CD4-positive, alpha-beta T cell treated with Interleukin-4 for 4 hours (primary cell): ENCODE results near the gene PDZD2.
"Not testable (repeated sequence)": the region's sequence is repeated elsewhere in the genome, so short reads cannot be mapped to it uniquely, and the experiment has no call there.

Experiments
- DNase-seq: peaks from one replicate; pipeline ENCODE4 v3.0.0-alpha.2; 2020

PDZD2 gene

DNA sequence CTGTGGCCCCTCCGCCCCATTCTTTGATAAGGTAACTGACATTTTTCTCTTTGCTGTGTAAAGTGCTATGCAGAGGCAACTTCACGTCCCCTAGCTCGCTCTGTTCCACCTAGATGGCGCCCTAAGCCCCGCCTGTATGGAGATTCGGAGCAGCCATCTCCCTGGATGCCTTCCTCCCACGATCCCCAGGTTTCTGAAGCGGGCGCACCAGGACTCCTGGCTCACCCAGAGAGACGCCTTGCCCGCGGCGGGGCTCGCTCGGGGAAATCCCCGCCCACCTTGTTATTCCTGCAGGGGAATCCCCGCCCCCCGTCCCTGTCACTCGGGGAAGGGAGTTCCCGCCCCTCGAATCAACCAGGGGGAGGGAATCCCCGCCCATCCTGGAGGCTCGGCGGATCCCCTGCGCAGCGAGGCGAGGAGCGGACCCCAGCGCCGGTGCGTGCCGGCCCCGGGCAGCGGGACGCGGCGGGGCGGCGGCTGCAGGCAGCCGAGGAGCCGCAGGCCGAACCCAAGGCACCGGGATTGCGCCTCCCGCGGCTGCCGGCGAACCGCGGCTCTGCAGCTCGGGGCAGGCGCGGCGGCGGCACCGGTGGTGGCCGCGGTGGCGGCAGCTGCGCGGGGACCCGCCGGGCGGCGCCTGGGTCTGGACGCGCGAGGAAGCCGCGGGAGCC, at the start of gene PDZD2:
PDZD2 (plus strand) TSS at position 384 of the 671 bp plus-strand sequence.
- peak; percentile 58 for DNase-seq

DNA sequence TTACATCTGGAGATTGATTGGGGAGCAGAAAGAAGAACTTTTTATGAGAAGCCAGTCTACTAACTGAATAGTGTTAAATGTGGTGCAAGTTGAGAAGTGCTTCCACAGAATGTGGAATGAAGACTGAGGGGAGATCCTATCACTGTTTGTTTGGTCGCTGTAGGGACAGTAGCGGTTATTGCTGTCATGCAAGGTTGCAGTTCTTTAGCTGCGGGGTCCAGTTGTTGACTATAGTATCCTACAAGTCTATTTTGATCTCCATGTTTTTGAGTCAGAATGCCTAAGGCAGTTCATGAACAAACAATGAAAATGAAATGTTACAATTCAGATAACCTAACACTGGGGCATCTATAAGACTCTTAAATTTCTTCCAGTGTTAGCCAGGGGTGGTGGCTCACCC, 45.3 kb upstream of the PDZD2 start:
- no peak for DNase-seq

DNA sequence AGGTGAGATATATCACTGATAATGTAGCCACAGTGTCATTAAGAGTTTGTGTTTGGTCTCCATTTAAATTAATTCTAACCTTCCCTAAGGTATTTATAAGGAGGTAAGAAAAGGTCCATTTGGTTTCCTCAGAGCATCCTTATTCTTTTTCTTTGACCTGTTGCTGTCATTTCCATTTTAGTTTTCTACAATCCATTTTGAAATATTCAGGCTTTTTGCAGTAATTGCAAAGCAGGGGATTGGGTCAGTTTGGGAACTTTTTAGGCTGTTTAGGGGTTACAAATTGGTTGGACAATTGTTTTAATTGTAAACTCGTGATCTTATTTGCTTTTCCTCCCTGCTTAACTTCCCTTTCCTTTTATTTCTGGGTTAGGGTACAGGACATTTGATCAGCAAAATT, 42.6 kb upstream of the PDZD2 start:
- DNase-seq = no peak

DNA sequence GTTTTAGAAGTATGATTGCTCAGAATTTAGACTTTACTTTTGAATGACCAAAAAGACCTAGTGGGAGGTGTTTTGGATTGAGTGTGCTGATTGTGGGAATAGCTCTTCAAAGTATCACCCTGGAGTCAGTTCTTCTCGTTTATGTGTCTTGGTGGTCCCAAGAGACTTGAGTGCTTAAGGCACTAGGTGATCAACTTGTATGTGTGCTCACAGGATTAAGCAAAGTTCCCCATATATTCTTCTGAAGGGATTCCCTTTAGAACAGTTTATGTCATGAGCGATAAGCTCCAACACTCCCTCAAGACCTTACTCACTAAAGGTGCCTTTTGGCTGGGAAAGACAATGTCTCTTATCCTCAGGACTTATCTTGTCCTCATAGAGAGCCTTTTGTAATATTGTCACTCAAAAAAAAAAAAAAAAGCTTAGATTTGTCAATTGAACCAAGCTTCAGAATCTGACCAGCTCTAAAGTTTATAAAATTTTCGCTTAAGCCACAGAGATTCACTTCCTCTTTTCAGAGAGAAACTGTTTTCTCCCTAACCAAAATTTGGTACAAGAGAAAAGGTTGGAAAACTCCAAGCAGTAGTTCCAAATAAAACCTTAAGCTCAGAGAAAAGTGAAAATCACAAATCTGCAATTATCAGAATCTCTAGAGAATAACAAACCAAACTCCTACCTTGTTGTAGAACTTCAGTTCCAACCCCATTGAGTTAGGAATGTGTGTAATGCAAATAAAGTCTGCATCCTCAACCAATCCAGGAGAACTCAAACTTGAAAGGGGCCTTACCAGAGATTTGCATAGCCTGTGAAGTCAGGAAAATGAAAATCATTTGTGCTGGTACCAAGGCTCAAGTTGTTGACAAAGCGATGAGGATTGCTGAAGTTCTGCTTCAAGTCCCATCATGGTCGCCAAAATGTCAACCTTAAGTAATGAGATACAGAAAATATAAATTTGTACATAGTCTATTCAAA, 40.0 kb upstream of the PDZD2 start:
- no peak for DNase-seq

DNA sequence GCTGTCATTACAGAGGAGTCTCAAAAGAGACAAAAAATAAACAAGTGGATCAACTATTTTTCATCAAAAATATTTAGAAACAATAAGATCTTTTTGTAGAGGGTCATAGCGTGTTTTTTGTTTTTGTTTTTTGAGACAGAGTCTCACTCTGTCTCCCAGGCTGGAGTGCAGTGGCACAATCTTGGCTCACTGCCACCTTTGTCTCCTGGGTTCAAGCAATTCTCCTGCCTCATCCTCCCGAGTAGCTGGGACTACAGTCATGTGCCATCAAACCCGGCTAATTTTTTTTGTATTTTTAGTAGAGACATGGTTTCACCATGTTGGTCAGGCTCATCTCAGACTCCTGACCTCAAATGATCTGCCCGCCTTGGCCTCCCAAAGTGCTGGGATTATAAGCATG, 36.6 kb upstream of the PDZD2 start:
- not testable (repeated sequence) for DNase-seq

DNA sequence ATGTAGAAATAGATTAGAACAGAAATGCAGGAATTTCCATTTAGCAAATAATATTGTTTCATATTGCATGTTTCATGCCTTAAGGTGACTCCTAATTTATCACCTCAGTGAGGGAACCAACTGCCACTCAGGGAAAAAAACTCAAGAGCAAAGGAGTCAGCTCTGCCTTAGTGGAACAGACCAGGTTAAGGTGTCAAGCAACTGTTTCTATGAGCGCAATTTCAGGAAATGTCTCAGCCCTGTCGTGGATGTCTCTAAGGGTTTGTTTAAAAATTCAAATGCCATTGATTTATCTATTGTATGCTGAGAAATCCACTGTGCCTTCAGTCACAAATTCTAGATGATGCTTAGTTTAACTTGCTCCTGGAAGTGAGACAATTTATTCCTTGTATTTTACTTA, 34.7 kb upstream of the PDZD2 start:
- no peak for DNase-seq

DNA sequence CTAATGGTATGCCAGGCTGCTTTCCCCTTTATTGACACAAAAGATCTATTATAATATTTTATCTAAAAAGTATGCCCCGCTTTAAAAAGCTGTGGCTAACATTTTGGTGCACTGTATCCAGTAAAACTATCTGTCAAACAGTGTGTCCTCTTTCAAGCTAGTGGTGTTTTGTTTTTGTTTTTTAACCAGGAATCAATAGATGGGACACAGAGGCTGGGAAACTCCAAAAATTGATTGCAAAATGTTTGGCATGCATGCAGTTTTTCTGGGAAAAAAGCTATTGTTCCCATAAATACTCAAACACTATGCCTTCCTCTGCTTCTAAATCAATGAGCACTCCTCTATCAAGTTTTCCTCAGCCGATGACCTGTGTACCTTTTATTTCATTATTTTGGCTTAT, 34.3 kb upstream of the PDZD2 start:
- no peak for DNase-seq

DNA sequence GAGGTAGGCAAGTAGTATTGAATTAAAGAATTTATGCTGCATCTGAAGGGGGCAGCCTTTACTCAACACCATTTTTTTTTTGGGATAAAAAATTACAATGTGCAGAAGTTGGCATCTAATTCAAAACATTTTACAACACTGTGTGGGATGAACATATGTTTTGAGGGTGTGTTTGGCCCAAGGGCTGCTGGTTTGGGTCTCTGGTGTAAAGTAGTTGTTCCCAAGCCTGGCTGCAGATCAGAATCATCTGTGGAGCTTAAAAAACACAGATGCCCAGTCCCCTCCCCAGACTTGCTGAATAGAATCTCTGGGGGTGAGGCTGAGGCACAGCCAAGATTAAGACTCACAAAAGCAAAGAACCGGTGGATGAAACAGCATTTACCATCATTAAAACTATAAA, 33.0 kb upstream of the PDZD2 start:
- DNase-seq = no peak

DNA sequence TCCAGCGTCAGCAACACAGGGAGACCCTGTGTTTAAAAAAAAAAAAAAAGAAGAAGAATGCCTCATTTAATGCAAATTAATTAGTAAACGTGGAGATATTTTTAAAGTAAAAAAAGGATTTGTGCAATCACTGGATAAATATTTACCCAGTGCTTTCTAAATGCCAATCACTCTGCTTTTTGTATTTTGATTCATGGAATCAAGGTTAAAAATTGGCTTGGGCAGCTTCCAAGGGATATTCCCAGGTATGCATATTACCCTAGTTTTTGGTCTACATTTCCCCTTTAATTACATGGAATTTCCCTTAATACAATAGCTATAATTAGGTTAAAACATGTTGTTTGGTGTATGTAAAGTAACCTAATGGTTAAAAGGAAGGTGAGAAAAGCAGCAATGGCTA, 31.4 kb upstream of the PDZD2 start:
- no peak for DNase-seq

DNA sequence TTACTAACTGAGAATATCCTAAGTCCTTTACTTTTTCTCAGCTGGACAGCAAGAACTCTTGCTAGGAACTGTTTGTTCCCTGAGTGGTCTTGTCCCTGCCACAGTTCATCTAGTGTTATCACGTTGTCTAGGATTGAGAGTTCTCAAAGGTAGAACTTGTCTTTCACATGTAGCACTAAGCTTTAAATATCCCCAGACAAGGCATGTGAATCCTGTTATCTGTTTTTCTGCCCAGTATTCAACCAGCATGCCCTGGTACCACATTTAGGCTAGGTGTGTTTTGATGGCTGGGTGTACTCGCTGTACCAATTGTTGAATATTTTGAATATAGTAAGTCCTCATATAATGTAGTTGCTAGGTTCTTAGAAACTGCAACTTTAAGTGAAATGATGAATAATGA, 27.9 kb upstream of the PDZD2 start:
- no peak for DNase-seq

DNA sequence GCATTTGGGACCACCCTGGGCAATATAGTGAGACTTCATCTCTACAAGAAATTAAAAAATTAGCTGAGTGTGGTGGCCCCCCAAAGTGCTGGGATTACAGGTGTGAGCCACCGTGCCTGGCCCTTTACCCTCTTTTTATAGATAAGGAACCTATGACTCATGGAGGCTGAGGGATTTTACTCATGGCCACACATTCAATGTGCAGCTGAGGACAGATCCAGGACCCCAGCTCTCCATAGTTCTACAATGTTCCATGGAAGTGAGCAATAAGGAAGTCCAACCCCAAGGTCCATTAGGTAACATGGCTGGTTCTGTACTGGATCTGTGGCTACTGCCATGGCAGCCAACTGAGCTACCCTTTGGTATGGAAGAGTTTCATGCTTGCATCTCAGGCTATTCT, 25.3 kb upstream of the PDZD2 start:
- DNase-seq = no peak

DNA sequence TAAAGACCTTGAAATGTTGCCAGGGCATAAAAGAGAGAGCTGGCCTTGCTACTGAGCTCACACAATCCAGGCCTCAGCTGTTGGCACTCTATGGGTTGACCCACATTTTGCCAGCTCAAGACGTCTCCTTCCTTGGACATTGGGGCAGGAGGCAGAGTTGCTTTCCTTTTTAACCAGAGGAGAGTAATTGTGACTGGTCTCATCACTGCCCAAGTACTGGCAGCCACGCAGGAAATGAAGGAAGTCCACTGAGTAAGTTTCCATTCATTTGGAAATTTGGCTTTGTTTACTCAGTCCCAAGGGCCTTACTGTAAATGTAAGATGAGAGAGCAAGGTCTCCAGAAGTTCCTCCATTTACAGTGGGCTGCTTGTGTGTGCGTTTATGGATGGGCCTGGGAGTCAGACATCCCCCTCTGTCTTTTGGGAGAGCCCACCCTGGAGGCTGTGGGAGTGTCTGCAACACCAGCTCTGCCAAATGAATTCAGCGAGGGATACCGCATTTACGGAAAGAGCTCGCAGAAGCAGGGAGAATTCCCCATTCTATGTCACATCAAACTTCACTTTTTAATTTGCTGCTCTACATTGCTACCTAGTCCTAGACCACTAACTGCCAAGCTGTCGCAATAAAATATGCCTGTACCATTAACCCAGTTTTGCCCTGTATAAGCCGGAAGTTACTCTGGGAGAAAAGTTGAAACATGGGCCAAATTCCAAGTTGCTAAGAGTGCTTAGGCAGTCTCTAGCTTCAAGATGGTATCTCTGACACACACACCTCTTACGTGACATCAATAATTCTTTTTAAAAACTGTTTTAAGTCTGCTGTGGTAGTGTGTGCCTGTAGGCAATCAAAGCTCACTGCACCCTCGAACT, 24.5 kb upstream of the PDZD2 start:
- no peak for DNase-seq

DNA sequence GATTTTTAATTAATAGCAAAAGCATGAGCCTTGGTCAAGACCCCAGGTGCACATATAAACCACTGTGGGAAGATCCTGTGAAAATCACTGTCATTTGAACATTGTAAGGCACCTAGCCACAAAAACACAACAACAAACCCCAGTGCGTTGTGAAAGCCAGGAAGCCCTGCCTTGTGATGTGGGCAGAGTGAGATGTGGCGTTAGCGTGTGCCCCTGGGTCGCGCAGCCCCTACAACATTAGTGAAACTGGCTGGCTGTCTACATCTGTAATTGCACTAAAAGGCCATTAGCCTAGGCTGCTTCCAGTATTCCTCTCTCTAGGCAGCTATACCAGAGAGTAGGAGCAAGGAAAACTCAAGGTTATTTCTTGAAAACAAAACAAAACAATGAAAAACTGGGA, 21.1 kb upstream of the PDZD2 start:
- DNase-seq = no peak

DNA sequence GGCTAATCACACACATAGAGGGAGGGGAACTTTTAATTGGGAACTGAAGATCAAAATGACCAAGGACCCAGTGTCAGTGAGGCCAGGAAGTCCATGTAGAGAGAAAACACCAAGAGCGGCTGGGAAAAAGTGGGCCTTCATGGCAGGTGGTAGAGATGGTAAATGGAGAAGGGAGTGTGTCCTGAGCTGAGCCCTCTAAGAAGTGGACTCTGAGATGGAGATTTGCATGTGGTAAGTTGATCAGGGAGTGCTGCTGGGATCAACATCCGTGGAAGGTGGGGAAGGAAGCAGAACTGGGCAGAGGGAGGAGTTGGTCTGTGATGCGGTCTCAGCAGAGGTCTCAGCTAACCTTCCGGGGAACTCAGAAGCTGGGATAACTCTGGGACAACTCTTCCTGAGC, 18.9 kb upstream of the PDZD2 start:
- DNase-seq = no peak

DNA sequence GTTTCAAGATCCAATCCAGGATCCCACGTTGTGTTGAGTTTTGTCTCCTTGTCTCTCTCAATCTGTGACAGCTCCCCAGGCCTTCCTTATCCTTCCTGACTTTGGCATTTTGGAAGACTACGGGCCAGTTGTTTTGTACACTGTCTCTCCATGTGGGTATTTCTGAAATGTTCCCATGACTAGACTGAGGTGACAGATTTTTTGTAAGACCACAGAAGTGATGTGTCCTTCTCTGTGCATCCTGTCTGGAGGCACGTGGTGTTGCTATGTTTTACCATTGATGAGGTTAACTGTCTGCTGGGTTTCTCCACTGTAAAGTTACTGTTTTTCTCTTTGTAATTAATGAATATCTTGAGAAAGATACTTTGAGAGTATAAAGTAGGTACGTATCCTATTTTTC, 15.7 kb upstream of the PDZD2 start:
- DNase-seq = no peak

DNA sequence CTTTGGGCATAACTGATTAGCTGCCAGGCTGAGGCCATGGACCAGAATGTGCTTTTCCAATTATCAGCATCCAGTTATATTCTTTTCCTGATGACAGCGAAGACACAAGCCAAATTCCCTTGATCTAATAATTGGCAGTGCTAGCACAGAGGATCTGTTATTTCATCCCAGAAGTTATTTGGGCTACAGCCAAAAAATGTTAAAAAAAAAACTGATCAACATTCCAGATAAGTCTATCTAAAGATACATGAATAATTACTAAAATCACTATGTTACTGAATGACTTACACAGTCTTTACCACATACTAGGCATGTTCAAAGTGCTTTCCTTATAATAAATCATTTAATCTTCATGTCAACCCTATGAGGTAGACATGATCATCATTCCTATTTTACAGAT, 13.5 kb upstream of the PDZD2 start:
- DNase-seq = no peak

DNA sequence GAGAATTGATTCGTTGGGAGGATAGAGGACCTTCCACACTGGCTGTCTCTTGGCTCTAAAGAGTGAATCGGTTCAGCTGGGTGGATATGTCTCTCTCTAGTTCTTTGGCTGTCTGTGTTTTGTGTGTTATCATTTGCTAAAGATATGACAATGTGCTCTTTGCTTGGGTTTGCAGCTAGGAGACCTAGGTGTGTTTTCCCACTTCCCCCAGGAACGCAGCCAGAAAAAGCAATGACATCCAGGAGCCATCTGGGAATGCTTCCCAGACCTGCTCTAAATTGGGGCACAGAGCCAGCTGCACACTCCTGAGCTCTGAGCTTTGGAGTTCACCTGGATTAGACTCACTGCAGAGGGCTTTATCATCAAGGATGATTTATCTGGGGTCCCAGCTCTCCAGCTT, 12.8 kb upstream of the PDZD2 start:
- no peak for DNase-seq

DNA sequence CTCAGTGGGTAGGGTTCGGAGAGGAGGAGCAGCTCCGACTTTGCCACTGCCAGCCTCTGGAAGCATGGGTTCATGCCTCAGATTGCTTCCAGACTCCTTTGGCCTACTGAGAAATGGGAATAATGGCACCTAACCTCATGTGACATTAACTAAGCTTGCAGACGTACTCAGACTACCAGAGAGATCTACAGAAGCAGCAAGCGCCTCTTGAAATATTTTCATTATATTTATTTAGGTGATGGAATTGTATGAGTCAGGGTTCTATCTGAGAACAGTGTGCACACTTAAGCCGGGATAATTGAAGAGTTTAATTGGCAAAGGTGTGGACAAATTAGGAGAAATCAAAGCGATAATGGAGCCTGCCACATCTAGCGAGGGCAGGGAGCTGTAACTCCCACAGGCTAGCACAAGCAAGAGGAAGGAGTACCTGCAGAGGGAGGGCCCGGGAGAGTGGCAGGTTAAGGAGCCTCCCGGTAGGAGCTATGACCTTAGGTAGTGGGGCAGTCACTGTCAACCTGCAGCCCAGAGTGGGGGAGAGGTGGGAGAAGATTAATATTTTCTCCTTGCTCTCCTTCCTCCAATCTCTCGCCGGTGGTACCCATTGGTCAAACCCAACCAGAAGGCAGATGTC, 12.2 kb upstream of the PDZD2 start:
- no peak for DNase-seq

DNA sequence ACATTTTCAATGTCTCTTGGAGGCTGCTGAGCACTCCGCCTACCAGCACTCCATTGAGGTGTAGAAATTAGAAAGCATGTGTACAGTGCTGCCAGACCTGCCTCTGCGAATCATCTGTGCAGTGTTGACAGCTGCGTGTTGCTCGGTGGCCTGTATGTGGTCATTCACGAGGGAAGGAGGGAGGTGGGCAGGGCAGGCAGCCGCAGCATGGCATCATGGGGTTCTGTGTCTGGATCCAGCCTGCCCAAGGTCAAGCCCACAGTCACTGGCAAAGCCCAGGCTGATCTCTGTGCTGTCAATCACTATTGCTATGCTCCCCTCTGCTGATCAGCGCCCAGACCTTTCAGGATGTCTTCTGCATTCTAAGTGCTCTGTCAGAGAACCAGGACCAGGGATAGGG, 8.0 kb upstream of the PDZD2 start:
- no peak for DNase-seq

DNA sequence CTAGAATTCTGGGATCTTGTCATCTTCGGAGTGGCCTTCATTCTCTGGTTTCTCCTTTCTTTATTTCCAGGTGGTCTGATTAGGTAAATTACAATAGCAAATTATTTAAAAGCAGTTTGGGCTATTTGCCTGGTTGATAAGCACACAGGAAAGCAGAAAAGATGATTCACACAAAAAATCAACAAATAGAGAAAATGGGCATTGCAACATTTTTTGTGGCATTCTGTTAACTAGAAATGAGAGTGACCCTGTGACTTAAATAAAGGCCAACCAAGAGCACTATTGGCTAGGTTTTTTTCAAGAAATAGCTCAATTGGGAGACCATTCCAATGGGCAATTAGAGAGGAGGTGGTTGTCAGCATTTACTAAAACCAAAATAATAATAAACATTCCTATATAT, 6.5 kb upstream of the PDZD2 start:
- DNase-seq = no peak

DNA sequence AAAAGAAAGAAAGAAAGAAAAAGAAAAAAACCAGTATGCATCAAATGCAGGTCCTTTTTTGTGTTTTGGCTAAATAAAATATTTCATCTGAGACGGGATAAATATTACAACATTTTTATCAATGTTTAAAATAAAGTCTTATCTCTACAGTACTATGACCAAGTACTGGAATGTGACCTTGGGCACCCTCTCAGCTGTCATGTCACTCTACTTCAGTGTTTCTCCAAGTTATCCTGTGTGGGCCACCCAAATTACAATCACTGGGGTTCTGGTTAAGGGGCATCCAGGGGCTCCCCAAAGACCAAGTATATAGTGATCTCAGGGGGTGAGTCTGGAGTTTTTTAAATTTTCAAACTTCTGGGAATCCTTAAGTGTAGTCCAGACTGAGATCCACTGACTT, 3.5 kb upstream of the PDZD2 start:
- DNase-seq = no peak

DNA sequence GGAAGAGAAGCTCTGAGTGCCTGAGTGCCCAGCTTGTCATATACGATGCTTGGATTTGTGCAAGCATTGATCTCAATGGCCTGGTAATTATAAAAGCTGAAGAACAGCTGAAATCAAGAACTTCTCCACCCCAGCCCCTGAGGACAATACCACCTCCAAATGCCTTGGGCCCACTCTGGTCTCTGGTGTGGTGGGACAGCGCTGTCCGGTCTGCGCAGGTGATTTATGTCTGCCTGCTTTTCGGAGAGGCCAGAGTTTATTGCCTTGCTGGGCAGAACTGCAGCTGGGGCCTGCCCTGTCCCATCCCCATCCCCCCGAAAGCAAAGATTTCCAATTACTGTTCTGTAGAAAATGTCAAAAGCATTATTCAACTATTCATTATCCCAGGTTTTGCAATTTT, 1.1 kb upstream of the PDZD2 start:
- no peak for DNase-seq

DNA sequence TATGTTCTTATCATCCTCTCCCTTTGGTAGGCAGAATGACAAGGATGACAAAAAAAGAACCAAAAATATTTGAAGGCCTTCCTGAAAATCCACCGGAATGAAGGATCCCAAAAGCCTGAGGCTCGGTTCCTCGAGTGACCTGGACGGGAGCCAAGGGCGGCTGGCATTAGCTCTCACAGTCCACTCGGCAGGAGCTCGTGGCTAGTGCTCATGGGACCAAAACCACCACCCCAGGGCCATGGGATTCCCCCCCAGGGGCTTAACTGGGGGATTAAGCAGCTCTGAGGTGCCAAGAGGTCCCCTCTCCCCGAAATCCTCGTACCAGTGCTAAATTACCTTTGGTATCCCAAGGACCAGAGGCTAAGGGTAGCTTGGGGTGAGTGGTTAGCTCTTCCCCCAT, 586 bp upstream of the PDZD2 start:
- no peak for DNase-seq
